Gastroesophageal sphincter (tissue), 4 donors: ENCODE results near the gene CPEB1. TPM values are rescaled to one million over a fixed set of nuclear protein-coding genes. Genes with fewer than 3 reads are reported as not detected.

Source experiments
- ATAC-seq: fragments of 150-250 bp; one replicate; pipeline ENCODE4 v1.9.1; 2016; ENCODE audit warnings: mild to moderate bottlenecking, moderate library complexity
- H3K27ac ChIP-seq, 4 donors: fragments of 200-600 bp; sonication (generic) in 3 of 4; 1 replicate in 3 of 4; 2 replicates in 1 of 4; pipeline ENCODE4 v1.5.1; 2016 to 2019
- H3K27me3 ChIP-seq: fragments of 200-600 bp; sonication (generic); one replicate; pipeline ENCODE4 v1.5.1; 2019
- H3K36me3 ChIP-seq, 2 donors: fragments of 200-600 bp; sonication (generic); one replicate each; pipeline ENCODE4 v1.5.1; 2019; ENCODE audit warnings: control low read depth in 1 of 2
- H3K4me1 ChIP-seq, 3 donors: fragments of 200-600 bp; sonication (generic); 1 replicate in 2 of 3; 2 replicates in 1 of 3; pipeline ENCODE4 v1.5.1; 2016 to 2019; ENCODE audit warnings: control low read depth in 2 of 3
- H3K4me3 ChIP-seq, 2 donors: fragments of 200-600 bp; sonication (generic); one replicate each; pipeline ENCODE4 v1.5.1; 2019; ENCODE audit warnings: mild to moderate bottlenecking in 1 of 2, moderate library complexity in 1 of 2
- H3K9me3 ChIP-seq, 3 donors: fragments of 200-600 bp; sonication (generic); one replicate each; pipeline ENCODE4 v1.5.1; 2017 to 2019; ENCODE audit warnings: control low read depth in 2 of 3
- CTCF ChIP-seq, 4 experiments: fragments of 200-600 bp in 2 of 4; fragments of 450-650 bp in 2 of 4; sonication (generic) in 1 of 4; IDR thresholded peaks; one replicate each; pipeline ENCODE4 v1.5.1; 2017 to 2019; ENCODE audit warnings: antibody characterized with exemption in 4 of 4, mild to moderate bottlenecking in 2 of 4, moderate library complexity in 2 of 4
- EP300 ChIP-seq: sonication (generic); formaldehyde crosslinking; IDR thresholded peaks from one replicate; pipeline ENCODE4 v1.6.1; 2017; ENCODE audit warnings: antibody characterized with exemption, mild to moderate bottlenecking
- POLR2A ChIP-seq, 2 donors: fragments of 450-650 bp; IDR thresholded peaks; one replicate each; pipeline ENCODE4 v1.6.1; 2017; ENCODE audit warnings: antibody characterized with exemption in 2 of 2, mild to moderate bottlenecking in 2 of 2, moderate library complexity in 1 of 2
- POLR2AphosphoS5 ChIP-seq: sonication (generic); formaldehyde crosslinking; IDR thresholded peaks from one replicate; pipeline ENCODE4 v1.6.1; 2017; ENCODE audit warnings: antibody characterized with exemption
- WGBS, 2 donors: methylation state at CpG; one replicate each; pipeline ENCODE4 v1.1.5; 2018; ENCODE audit warnings: low coverage in 1 of 2; 5-methylcytosine and 5-hydroxymethylcytosine counted together
- total RNA-seq, 4 donors: library from RNA; depleted of rRNA; stranded (reverse); fragments of >200 nt; gene quantifications; one replicate each; pipeline ENCODE4 v1.1.0, GENCODE V29; 2016

Gene CPEB1
- total RNA-seq, 4 donors from 2014 or later = 3.2 to 7.8 (median 5.3) TPM

GRCh38 chr15:82572311-82572710, 74.9 kb downstream of the CPEB1 start:
- 46 to 79% methylated on average over 3 of the region's 5 CpGs for WGBS, 2 donors
- peak overlapping the region in 3 of 4 donors; percentile 79 to 83 (median 82) for H3K27ac ChIP-seq
- TF ChIP-seq CTCF (IDR thresholded peaks at IDR 0.05) = no peak
- TF ChIP-seq EP300 = no peak
- TF ChIP-seq POLR2AphosphoS5 = no peak
- TF ChIP-seq POLR2A (IDR thresholded peaks at IDR 0.05) = no peak
- no peak for ATAC-seq
- peak overlapping the region in 1 of 2 donors; percentile 54 for H3K4me3 ChIP-seq
- no peaks in the 10 kb centered on the region for H3K9me3 ChIP-seq
- H3K27me3 ChIP-seq = no peaks in the 10 kb centered on the region
- peaks cover 0 to 11% of the 10 kb centered on the region in 2 donors for H3K36me3 ChIP-seq
- H3K4me1 ChIP-seq = peaks cover 0 to 22% (median 9%) of the 10 kb centered on the region in 3 donors

- 5% methylated on average over 8 of the region's 17 CpGs; no CpG with 5 or more reads in 1 of the 2 donors for WGBS, 2 donors
- Histone ChIP-seq H3K27ac (peak overlapping the region in 3 of 4 donors; percentile 79 to 83 (median 82)), H3K36me3 (peaks cover 0 to 16% of the 10 kb centered on the region in 2 donors), H3K9me3 (no peaks in the 10 kb centered on the region), H3K27me3 (no peaks in the 10 kb centered on the region), H3K4me3 (peak overlapping the region; percentile 31 to 54), H3K4me1 (peaks cover 0 to 22% (median 9%) of the 10 kb centered on the region in 3 donors)
- peak; percentile 95 for ATAC-seq
- peak; percentile 33 for TF ChIP-seq POLR2AphosphoS5
- no peak for TF ChIP-seq EP300
These were observed 75.4 kb downstream of the CPEB1 start for GRCh38 chr15:82571722-82572222.

- ATAC-seq = no peak
- no peaks in the 10 kb centered on the region for H3K9me3 ChIP-seq
- H3K27me3 ChIP-seq = no peaks in the 10 kb centered on the region
- H3K27ac ChIP-seq = peak overlapping the region in 3 of 4 donors; percentile 79 to 83 (median 82)
- peak overlapping the region in 1 of 2 donors; percentile 54 for H3K4me3 ChIP-seq
- H3K4me1 ChIP-seq = peaks cover 0 to 22% (median 9%) of the 10 kb centered on the region in 3 donors
- WGBS, 2 donors = 56 to 80% methylated on average over 1 to 3 of the region's 7 CpGs
- peaks cover 0 to 19% of the 10 kb centered on the region in 2 donors for H3K36me3 ChIP-seq
- TF ChIP-seq POLR2AphosphoS5 (no peak), POLR2A (IDR thresholded peaks at IDR 0.05) (no peak), CTCF (IDR thresholded peaks at IDR 0.05) (no peak), EP300 (no peak)
These were observed 76.2 kb downstream of the CPEB1 start for GRCh38 chr15:82570721-82571508.

- TF ChIP-seq CTCF (IDR thresholded peaks at IDR 0.05) (no peak), POLR2A (IDR thresholded peaks at IDR 0.05) (no peak), EP300 (no peak), POLR2AphosphoS5 (no peak)
These were observed 77.3 kb downstream of the CPEB1 start for GRCh38 chr15:82569834-82570233.

GRCh38 chr15:82568986-82569385, 78.2 kb downstream of the CPEB1 start:
- no peak overlapping the region for H3K27ac ChIP-seq
- peaks cover 0 to 28% of the 10 kb centered on the region in 2 donors for H3K36me3 ChIP-seq
- no peak overlapping the region for H3K4me3 ChIP-seq
- TF ChIP-seq CTCF (IDR thresholded peaks at IDR 0.05) (no peak), POLR2AphosphoS5 (no peak), EP300 (no peak), POLR2A (IDR thresholded peaks at IDR 0.05) (no peak)
- no peaks in the 10 kb centered on the region for H3K9me3 ChIP-seq
- WGBS, 2 donors = 87 to 100% methylated on average over 1 to 3 of the region's 5 CpGs
- H3K27me3 ChIP-seq = no peaks in the 10 kb centered on the region
- peaks cover 0 to 22% (median 9%) of the 10 kb centered on the region in 3 donors for H3K4me1 ChIP-seq
- no peak for ATAC-seq

More at GRCh38 chr15:82569834-82570233, 77.3 kb downstream of the CPEB1 start:
- H3K4me3 ChIP-seq = no peak overlapping the region
- H3K27me3 ChIP-seq = no peaks in the 10 kb centered on the region
- WGBS, 2 donors = no CpG with 5 or more reads among the region's 4 CpGs
- H3K36me3 ChIP-seq = peaks cover 0 to 20% of the 10 kb centered on the region in 2 donors
- H3K4me1 ChIP-seq = peaks cover 0 to 22% (median 9%) of the 10 kb centered on the region in 3 donors
- H3K27ac ChIP-seq = no peak overlapping the region
- no peak for ATAC-seq
- H3K9me3 ChIP-seq = no peaks in the 10 kb centered on the region
